Gastrocnemius medialis (tissue), 4 donors: ENCODE results near the gene SLC7A8. TPM values are rescaled to one million over a fixed set of nuclear protein-coding genes. Genes with fewer than 3 reads are reported as not detected.

Experiments
- ATAC-seq, 2 donors: fragments of 150-250 bp; one replicate each; pipeline ENCODE4 v1.9.1; 2016
- DNase-seq, 2 donors: peaks; one replicate each; pipeline ENCODE4 v3.0.0-alpha.2; 2019
- H3K27ac ChIP-seq, 4 donors: fragments of 200-600 bp; sonication (generic); 1 replicate in 1 of 4; 2 replicates in 3 of 4; pipeline ENCODE4 v1.5.1; 2016 to 2018; ENCODE audit warnings: mild to moderate bottlenecking in 2 of 4, moderate library complexity in 1 of 4
- H3K27me3 ChIP-seq, 3 donors: fragments of 200-600 bp; sonication (generic) in 2 of 3; 1 replicate in 1 of 3; 2 replicates in 2 of 3; pipeline versions ENCODE4 v1.5.1 to v1.6.0; 2016 to 2019; ENCODE audit warnings: mild to moderate bottlenecking in 1 of 3, moderate library complexity in 1 of 3
- H3K36me3 ChIP-seq, 2 donors: fragments of 200-600 bp; sonication (generic) in 1 of 2; one replicate each; pipeline ENCODE4 v1.5.1; 2017 to 2018
- H3K4me1 ChIP-seq, 2 donors: fragments of 200-600 bp; sonication (generic) in 1 of 2; one replicate each; pipeline ENCODE4 v1.5.1; 2016 to 2017; ENCODE audit warnings: mild to moderate bottlenecking in 2 of 2
- H3K4me3 ChIP-seq, 4 donors: fragments of 200-600 bp; sonication (generic) in 3 of 4; 1 replicate in 1 of 4; 2 replicates in 3 of 4; pipeline ENCODE4 v1.5.1; 2016 to 2019; ENCODE audit warnings: mild to moderate bottlenecking in 2 of 4
- H3K9me3 ChIP-seq, 3 donors: fragments of 200-600 bp; sonication (generic) in 2 of 3; 1 replicate in 1 of 3; 2 replicates in 2 of 3; pipeline ENCODE4 v1.5.1; 2016 to 2019
- POLR2A ChIP-seq, 2 donors: fragments of 450-650 bp; IDR thresholded peaks; one replicate each; pipeline ENCODE4 v1.6.1; 2017; ENCODE audit warnings: antibody characterized with exemption in 2 of 2, mild to moderate bottlenecking in 2 of 2, moderate library complexity in 2 of 2
- in situ Hi-C, 4 donors: fragments of 200-750 bp; cut with MboI; loops; one replicate each; pipeline versions ENCODE4 v1.15.0 to v1.8.0; 2017; ENCODE audit warnings: low sequenced_read_pairs in 4 of 4
- intact Hi-C: fragments of 100-400 bp; cut with DNase I; formaldehyde crosslinking; loops from one replicate; pipeline ENCODE4 v1.15.1; 2023; ENCODE audit warnings: low total_unique reads
- total RNA-seq, 4 donors: library from RNA; depleted of rRNA; stranded (reverse); fragments of >200 nt; gene quantifications; one replicate each; pipeline versions ENCODE4 v1.1.0 to v1.2.3, GENCODE V29; 2016
- TF ChIP-seq, protein P1 (sequence below), 5 experiments: fragments of 450-650 bp in 3 of 5; fragments of 200-600 bp in 2 of 5; sonication (generic) in 2 of 5; IDR thresholded peaks in 4 of 5; conservative IDR thresholded peaks in 1 of 5; 1 replicate in 4 of 5; 2 replicates in 1 of 5; pipeline ENCODE4 v1.5.1; 2016 to 2019; ENCODE audit warnings: antibody characterized with exemption in 5 of 5, mild to moderate bottlenecking in 3 of 5, moderate library complexity in 3 of 5

The SLC7A8 gene
- total RNA-seq, 4 donors from 2014 or later: 34.5 to 199 (median 63.7) TPM

DNA sequence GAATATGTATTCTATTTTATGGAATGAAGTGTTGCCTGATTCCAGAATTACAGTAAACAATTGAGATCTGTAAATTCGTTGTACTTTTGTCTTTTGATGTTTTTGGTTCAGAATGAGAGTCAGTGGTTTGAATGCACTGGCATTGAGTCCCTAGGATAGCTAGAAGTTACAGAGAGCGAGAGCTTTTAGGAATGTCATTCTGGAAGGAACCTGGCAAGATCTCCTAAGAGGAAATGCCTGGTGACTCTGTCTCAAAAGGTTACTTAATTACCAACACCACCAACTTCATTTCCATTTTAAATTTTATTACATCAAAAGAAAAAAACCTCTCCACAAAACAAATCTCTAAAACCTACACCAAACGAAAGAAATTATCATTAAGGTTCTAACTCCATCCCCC, 58.4 kb downstream of the SLC7A8 start:
- no peak for TF ChIP-seq POLR2A (IDR thresholded peaks at IDR 0.05)
- TF ChIP-seq, protein P1, sequence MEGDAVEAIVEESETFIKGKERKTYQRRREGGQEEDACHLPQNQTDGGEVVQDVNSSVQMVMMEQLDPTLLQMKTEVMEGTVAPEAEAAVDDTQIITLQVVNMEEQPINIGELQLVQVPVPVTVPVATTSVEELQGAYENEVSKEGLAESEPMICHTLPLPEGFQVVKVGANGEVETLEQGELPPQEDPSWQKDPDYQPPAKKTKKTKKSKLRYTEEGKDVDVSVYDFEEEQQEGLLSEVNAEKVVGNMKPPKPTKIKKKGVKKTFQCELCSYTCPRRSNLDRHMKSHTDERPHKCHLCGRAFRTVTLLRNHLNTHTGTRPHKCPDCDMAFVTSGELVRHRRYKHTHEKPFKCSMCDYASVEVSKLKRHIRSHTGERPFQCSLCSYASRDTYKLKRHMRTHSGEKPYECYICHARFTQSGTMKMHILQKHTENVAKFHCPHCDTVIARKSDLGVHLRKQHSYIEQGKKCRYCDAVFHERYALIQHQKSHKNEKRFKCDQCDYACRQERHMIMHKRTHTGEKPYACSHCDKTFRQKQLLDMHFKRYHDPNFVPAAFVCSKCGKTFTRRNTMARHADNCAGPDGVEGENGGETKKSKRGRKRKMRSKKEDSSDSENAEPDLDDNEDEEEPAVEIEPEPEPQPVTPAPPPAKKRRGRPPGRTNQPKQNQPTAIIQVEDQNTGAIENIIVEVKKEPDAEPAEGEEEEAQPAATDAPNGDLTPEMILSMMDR (IDR thresholded peaks at IDR 0.05 in 4 of 5, conservative IDR thresholded peaks at IDR 0.05 in 1 of 5): no peak
- H3K4me3 ChIP-seq: no peak overlapping the region
- H3K27ac ChIP-seq: peak overlapping the region; percentile 71 to 85 (median 78)
- peaks cover 45 to 51% of the 10 kb centered on the region in 2 donors for H3K4me1 ChIP-seq
- in situ Hi-C loops: no loop called here
- no peaks in the 10 kb centered on the region for H3K9me3 ChIP-seq
- DNase-seq: no peak
- intact Hi-C loops: no loop called here
- ATAC-seq: no peak
- no peaks in the 10 kb centered on the region for H3K27me3 ChIP-seq
- H3K36me3 ChIP-seq: peaks cover 3 to 35% of the 10 kb centered on the region in 2 donors

DNA sequence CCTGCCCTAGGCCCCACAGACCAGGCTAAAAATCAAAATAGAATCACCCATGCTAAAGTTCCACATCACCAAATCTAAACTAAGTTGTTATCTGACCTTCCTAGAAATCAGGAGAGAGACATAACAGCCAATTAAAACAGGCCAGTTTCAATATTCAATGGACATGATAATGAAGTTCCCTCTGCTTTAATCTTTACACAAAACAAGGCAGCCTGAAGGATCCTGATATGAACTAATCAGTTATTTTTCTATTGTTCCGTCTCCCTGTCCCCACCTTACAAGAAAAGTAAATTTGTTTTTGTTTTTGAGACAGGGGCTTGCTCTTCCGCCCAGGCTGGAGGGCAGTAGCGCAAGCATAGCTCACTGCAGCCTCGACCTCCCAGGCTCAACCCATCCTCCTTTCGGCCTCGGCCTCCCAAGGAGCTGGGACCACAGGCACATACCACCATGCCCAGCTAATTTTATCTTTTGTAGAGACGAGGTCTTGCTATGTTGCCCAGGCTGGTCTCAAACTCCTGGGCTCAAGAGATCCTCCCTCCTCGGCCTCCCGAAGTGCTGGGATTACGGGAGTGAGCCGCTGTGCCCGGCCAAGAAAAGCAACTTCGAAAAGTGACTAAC, 59.0 kb downstream of the SLC7A8 start:
- H3K9me3 ChIP-seq: no peaks in the 10 kb centered on the region
- intact Hi-C loops: loop anchor here (5.0 kb wide), 1 partner anchor 163 kb away; the partner anchor contains the start of gene HOMEZ
- H3K27me3 ChIP-seq: no peaks in the 10 kb centered on the region
- H3K4me3 ChIP-seq: no peak overlapping the region
- H3K4me1 ChIP-seq: peaks cover 45 to 51% of the 10 kb centered on the region in 2 donors
- DNase-seq (no peak), ATAC-seq (no peak)
- in situ Hi-C loops: loop anchor here in 2 of 4 donors (5.0 to 25.0 kb wide), 2 partner anchors 63 to 163 kb away; partner anchors contain the start of gene HOMEZ (in 2 of the 2)
- H3K36me3 ChIP-seq: peaks cover under 1 to 29% of the 10 kb centered on the region in 2 donors
- H3K27ac ChIP-seq: peak overlapping the region; percentile 56 to 85 (median 76)
- no peak for TF ChIP-seq POLR2A (IDR thresholded peaks at IDR 0.05)
- TF ChIP-seq, protein P1 (IDR thresholded peaks at IDR 0.05 in 4 of 5, conservative IDR thresholded peaks at IDR 0.05 in 1 of 5): no peak

DNA sequence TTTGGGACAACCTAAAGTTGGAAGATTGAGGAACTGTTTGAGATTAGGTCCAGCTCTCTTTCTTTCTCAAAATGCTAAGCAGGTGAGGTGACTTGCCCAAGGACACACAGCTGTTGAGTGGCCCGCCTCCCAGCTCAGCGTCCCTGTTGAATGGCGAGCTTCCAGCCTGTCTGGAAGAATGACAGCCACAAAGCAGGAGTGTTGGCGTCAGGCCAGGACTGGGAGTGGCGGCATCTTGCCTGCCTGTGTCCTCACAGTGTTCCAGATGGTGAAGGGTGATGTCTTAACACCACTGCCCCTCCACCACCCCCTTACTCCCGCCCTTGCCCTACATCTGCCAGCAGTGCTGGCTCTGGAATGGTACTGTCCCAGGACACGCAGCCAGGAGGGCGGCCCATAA, 60.0 kb downstream of the SLC7A8 start:
- TF ChIP-seq, protein P1 (IDR thresholded peaks at IDR 0.05 in 4 of 5, conservative IDR thresholded peaks at IDR 0.05 in 1 of 5): no peak
- TF ChIP-seq POLR2A (IDR thresholded peaks at IDR 0.05): no peak
- H3K27me3 ChIP-seq: no peaks in the 10 kb centered on the region
- in situ Hi-C loops: loop anchor here in 2 of 4 donors (5.0 to 25.0 kb wide), 2 partner anchors 64 to 164 kb away; partner anchors contain the start of gene HOMEZ (in 2 of the 2)
- H3K36me3 ChIP-seq: peaks cover 0 to 19% of the 10 kb centered on the region in 2 donors
- intact Hi-C loops: loop anchor here (1.0 to 5.0 kb wide), 2 partner anchors 31 to 164 kb away; partner anchors contain the start of gene HOMEZ
- H3K4me1 ChIP-seq: peaks cover 45 to 51% of the 10 kb centered on the region in 2 donors
- peak; percentile 86 to 94 for DNase-seq
- ATAC-seq: peak; percentile 72 to 80
- H3K4me3 ChIP-seq: no peak overlapping the region
- H3K9me3 ChIP-seq: no peaks in the 10 kb centered on the region
- peak overlapping the region; percentile 56 to 85 (median 76) for H3K27ac ChIP-seq

DNA sequence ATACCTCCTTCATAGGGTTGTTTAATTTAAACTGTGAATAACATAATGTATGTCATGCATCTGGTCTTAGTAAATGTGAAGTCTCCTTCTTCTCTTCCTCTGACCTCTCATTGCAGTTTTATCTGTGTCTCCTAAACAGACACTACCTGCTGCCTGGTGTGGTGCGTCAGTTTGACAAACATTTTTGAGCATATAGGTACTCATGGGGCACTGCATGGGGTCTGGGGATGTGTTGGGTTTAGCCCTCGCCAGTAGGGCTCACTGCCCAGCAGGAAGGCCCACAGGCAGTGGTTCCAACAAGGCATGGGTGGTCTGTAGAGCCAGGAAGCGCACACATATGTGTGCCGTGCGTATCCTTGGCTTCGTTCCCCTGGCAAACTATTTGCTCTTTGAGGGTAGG, 61.4 kb downstream of the SLC7A8 start:
- no peaks in the 10 kb centered on the region for H3K27me3 ChIP-seq
- TF ChIP-seq POLR2A (IDR thresholded peaks at IDR 0.05): no peak
- TF ChIP-seq, protein P1 (IDR thresholded peaks at IDR 0.05 in 4 of 5, conservative IDR thresholded peaks at IDR 0.05 in 1 of 5): no peak
- H3K9me3 ChIP-seq: no peaks in the 10 kb centered on the region
- H3K27ac ChIP-seq: peak overlapping the region; percentile 56 to 85 (median 76)
- in situ Hi-C loops: loop anchor here in 2 of 4 donors (5.0 to 25.0 kb wide), 2 partner anchors 65 to 165 kb away; partner anchors contain the start of gene HOMEZ (in 2 of the 2)
- no peak for DNase-seq
- intact Hi-C loops: loop anchor here (5.0 kb wide), 1 partner anchor 165 kb away; the partner anchor contains the start of gene HOMEZ
- peaks cover 0 to 7% of the 10 kb centered on the region in 2 donors for H3K36me3 ChIP-seq
- no peak for ATAC-seq
- peaks cover 36 to 41% of the 10 kb centered on the region in 2 donors for H3K4me1 ChIP-seq
- H3K4me3 ChIP-seq: no peak overlapping the region
